GM03348 (cell line): ENCODE measurements around the gene TMEM204.

Experiments used
- DNase-seq: peaks from one replicate; pipeline ENCODE4 v3.0.0; 2012; ENCODE audit warnings: low spot score

TMEM204 gene

GRCh38 chr16:1533443-1533951 is at the start of gene TMEM204:
Gene TMEM204 (plus strand): TSS chr16:1533666. CDS start chr16:1534276, 610 bp downstream.
- DNase-seq: peak; percentile 91

GRCh38 chr16:1485847-1486496 is 47.5 kb upstream of the TMEM204 start:
- no peak for DNase-seq

DNA sequence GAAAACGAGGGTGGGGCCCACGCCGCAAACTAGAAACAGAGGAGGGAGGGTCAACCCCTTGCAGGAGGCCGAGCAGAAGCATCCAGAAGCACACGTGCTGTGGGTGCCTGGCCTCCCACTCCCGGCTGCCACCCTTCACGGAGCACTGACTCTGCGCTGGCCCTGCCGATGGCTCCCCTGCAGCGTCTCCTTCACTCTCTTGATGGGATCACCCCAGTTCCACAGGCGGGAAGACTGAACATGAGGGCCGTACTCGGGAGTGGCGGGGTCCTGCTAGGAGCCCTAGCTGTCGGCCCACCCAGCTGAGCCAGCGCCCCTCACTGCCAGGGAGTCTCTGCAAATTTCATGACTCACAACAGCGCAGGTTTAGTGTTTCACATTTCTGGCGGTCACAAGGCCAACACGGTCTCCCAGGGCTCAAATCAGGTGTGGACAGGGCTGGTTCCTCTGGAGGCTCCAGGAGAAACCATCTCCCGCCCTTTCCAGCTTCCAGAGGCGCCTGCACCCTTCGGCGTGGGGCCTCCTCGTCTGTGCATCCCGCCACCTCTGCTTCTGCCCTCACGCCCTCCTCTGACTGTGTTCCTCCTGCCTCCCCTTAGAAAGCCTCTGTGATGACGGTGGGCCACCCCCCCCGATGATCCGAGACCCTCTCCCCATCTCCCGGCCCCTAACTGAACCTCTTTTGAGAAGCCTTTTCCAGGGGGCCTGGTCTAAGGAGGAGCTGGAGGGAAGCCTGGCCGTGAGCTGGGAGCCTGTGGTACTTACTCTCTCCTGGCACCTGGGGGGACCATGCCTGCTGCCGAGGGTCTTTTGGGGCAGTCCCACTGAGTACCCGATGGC is 46.7 kb upstream of the TMEM204 start:
- DNase-seq: no peak

GRCh38 chr16:1487395-1488053 is 45.9 kb upstream of the TMEM204 start:
- DNase-seq: no peak

GRCh38 chr16:1488054-1488601 is 45.3 kb upstream of the TMEM204 start:
- no peak for DNase-seq

GRCh38 chr16:1488619-1489018 is 44.8 kb upstream of the TMEM204 start, which contains the start of gene PTX4:
Gene PTX4 (minus strand): TSS chr16:1488944. CDS start chr16:1488909, 35 bp downstream.
- DNase-seq: no peak

DNA sequence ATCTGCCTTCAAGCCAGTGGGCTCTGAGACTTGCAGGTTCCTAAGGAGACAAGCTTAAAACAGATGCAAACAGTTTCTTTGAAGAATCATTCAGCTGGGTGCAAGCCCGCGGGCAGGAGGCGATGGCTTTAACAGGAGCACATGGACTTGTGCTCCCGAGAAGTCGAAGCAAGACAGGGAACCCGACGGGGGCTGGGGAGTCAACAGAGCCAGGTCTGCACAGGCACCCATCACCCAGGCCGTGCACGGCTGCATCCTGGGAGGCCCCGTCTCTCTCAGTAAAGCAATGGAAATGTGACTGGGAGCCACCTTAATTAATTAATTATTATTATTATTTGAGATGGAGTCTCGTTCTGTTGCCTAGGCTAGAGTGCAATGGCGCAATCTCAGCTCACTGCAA is 44.4 kb upstream of the TMEM204 start:
- no peak for DNase-seq

- no peak for DNase-seq
Measured at GRCh38 chr16:1491327-1491726, 42.1 kb upstream of the TMEM204 start.

DNA sequence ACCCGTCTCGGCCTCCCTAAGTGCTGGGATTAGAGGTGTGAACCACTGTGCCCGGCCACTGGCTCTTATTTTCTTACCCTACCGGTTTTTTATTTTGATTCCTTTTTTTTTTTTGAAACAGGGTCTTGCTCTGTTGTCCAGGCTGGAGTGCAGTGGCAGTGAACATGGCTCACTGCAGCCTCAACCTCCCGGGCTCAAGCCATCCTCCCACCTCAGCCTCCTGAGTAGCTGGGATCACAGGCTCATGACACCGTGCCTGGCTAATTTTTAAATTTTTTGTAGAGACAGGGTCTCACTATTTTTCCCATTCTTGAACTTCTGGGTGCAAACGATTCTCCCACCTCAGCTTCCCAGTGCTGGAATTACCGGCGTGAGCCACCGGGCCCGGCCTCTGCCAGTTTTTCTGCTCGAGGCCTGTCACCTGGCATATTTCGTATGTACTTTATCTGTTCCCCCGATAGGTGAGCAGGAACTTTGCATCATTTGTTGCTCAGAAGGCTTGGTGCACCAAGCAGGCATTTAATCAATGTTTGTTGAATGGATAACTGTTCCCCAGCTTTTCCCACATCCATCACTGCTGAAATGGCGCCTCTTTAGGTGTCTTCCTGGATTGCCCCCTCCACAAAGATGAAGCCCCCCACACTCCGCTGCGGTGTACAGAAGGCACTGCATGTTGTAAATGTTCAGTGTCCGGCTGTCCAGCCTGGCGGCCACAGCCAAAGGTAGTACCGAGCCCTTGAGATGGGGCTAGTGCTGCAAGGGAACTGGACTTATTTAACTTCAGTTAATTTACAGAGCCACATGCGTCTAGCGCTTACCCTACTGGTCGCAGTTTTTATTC is 41.2 kb upstream of the TMEM204 start:
- no peak for DNase-seq

GRCh38 chr16:1492923-1493745 is 40.3 kb upstream of the TMEM204 start, which contains the start of gene TELO2:
Gene TELO2 (plus strand): TSS chr16:1493360. CDS start chr16:1494282, 922 bp downstream.
- peak; percentile 100 for DNase-seq

DNA sequence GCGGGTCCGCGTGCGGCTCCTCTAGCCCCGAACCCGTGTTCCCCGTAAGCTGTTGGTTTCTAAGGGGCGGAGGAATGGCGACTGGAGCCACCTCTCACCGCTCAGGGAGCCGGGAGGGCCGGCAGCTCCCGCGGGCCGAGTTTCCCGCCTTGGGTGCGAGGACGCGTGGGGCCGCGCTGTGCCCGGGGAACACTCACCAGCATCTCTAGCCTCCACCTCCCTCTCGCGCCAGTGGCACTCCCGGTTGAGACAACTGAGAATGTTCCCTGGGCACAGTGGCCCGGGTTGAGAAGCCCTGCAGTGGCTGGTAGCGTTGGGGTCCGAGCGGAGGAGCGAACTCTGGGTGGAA is 39.7 kb upstream of the TMEM204 start:
- DNase-seq: peak; percentile 60

- DNase-seq: peak; percentile 95
Measured at GRCh38 chr16:1494129-1494640, 39.3 kb upstream of the TMEM204 start.

DNA sequence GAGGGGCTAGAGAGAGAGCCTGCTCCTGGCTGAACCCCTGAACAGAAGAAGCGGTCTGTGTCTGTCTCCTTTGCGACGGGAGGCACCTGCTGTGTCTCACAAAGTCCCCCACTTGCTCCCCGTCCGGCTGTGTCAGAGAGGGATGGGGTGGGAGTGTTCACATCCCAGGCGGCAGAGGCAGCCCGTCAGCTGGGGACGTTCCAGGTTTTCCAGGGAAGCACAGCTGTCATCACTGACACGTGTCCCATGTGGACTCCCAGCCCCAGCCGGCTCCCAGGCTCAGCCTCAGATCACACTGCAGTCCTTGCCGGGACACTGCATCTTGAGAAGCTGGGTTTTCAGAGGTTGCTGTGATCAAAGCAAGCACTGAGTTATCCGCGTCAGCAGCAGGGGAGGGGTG is 38.8 kb upstream of the TMEM204 start:
- peak; percentile 44 for DNase-seq

DNA sequence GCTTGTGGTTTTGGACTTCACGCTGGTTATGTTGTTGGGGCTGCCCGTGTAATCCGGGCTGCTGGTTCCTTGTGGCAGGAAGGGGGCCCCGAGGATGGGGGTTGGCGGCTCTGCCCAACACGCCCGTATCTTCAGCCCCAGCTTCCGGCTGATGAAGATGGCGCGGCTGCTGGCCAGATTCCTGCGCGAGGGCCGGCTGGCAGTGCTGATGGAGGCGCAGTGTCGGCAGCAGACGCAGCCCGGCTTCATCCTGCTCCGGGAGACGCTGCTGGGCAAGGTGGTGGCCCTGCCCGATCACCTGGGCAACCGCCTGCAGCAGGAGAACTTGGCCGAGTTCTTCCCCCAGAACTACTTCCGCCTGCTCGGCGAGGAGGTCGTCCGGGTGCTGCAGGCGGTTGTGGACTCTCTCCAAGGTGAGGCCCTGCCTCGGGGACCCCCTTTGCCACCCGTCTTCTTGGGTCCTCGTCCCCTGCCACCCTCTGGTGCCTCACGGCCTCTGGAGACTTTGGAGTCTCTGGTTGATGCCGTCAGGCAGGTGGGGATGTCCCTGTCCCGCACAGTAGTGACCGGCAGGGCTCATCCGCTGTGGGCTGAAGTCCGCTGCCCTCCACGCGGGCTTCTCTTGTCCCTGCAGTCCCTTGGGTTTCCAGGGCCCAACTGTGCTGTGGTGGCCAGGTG is 38.1 kb upstream of the TMEM204 start:
- no peak for DNase-seq

DNA sequence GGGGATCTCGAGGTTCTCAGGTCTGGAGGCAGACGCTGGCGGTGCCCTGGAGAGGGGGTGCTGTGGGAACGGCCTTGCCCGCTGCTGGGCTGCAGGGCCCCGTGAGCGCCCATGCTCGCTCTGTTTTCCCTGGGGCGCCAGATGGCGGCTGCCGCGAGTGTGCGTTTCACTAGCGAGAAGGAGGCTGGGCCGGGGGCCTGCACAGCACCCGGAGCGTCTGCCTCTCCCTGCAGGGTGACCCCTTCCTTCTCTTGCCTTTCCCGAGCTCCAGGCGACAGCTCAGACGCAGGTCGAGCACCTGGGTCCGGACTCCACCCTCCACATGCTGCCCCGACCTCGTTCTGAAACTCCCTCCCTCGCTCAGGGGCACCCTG is 37.6 kb upstream of the TMEM204 start:
- DNase-seq: no peak

DNA sequence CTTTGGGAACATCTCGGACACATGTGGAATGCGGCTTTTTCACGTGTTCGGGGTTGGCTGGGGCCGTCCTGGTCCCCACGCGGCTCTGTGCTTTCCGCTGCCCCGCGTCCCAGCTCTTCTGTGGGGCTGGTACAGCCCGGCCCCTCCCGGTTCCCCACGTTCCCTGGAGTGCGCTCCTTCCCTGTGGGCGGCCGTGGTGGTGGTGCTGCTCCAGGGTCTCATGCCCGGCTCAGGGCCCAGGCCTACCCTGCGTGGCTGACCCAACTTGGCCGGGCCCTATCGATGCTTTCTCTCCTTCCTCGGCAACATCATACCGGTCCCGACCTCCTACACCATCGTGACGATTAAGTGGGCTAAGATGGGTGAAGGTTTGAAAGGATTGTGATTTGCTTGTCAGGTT is 37.0 kb upstream of the TMEM204 start:
- DNase-seq: no peak

GRCh38 chr16:1497014-1497598 is 36.4 kb upstream of the TMEM204 start:
- DNase-seq: no peak

DNA sequence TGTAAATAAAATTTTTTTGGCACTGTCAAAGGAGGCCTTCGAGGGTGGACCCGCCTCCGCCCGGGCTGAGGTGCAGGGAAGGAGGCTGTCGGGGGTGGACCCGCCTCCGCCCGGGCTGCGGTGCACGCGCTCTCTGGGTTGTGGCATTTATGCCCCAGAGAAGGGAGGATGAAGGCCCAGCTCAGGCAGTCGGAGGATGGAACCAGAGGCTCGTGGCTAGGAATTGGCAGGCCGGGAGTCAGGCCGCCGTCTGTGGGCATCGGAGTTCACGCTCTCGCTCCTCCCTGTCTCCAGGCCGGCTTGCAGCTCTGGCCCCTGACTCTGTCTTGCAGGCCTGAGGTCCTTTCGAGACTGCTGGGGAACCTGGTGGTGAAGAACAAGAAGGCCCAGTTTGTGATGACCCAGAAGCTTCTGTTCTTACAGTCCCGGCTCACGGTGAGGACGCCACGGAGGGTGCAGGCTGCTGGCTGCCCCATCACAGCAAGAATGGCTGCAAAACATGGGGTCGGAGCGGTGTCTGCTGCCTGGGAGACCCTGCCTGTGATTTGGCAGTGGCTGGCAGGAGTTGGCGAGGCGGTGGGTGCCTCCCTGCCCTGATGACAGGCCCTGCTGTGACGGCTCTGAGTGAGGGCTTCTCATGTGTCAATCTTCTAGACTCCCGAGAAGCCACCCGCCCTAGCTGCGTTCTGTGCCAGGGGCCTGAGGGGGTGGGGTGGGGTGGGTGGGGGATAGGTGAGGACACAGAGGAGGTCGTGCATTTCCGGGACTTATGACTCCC is 34.4 kb upstream of the TMEM204 start:
- no peak for DNase-seq
